Prostate gland (tissue), 2 donors: ENCODE results near the gene TNFRSF9.

Experiments used
- CTCF ChIP-seq, 4 experiments: fragments of 200-600 bp in 2 of 4; fragments of 450-650 bp in 2 of 4; sonication (generic) in 2 of 4; IDR thresholded peaks; 1 replicate in 3 of 4; 2 replicates in 1 of 4; pipeline ENCODE4 v1.5.1; 2016 to 2019; ENCODE audit warnings: antibody characterized with exemption in 4 of 4, mild to moderate bottlenecking in 2 of 4, moderate library complexity in 2 of 4
- POLR2A ChIP-seq: fragments of 450-650 bp; IDR thresholded peaks from one replicate; pipeline ENCODE4 v1.6.1; 2016; ENCODE audit warnings: antibody characterized with exemption, mild to moderate bottlenecking

- no peak for TF ChIP-seq CTCF (IDR thresholded peaks at IDR 0.05)
- TF ChIP-seq POLR2A, result no peak
These were observed 27.7 kb downstream of the TNFRSF9 start for GRCh38 chr1:7912743-7913557.
